BE2C (cell line): ENCODE data around the gene STT3A.

Source experiments
- DNase-seq: peaks from one replicate; pipeline ENCODE4 v3.0.0-alpha.2; 2020
- H3K27me3 ChIP-seq: fragments of 250-450 bp; sonication (Bioruptor Pico); 2 replicates; pipeline ENCODE4 v1.5.1; 2020; ENCODE audit warnings: mild to moderate bottlenecking
- H3K36me3 ChIP-seq: fragments of 250-450 bp; sonication (Bioruptor Pico); 2 replicates; pipeline ENCODE4 v1.5.1; 2020; ENCODE audit warnings: mild to moderate bottlenecking
- H3K4me1 ChIP-seq: fragments of 250-450 bp; sonication (Bioruptor Pico); 2 replicates; pipeline ENCODE4 v1.5.1; 2020
- H3K4me3 ChIP-seq: 2 replicates; pipeline ENCODE4 v1.5.1; 2011; ENCODE audit warnings: low read depth, low read length
- H3K9me3 ChIP-seq: fragments of 250-450 bp; sonication (Bioruptor Pico); 2 replicates; pipeline ENCODE4 v1.5.1; 2020
- CTCF ChIP-seq: IDR thresholded peaks from 2 replicates; pipeline ENCODE4 v1.5.1; 2012; ENCODE audit warnings: mild to moderate bottlenecking, low read depth, low read length

Gene STT3A

GRCh38 chr11:125626288-125626950 is 33.8 kb downstream of the STT3A start:
- Histone ChIP-seq H3K4me1 (no peaks in the 10 kb centered on the region), H3K4me3 (peak overlapping the region; percentile 78), H3K9me3 (no peaks in the 10 kb centered on the region), H3K36me3 (peaks cover 26% of the 10 kb centered on the region), H3K27me3 (no peaks in the 10 kb centered on the region)
- DNase-seq, result peak; percentile 84
- peak; percentile 65 for TF ChIP-seq CTCF

GRCh38 chr11:125627236-125627910 is 34.7 kb downstream of the STT3A start:
- Histone ChIP-seq H3K4me3 (peak overlapping the region; percentile 78), H3K9me3 (no peaks in the 10 kb centered on the region), H3K4me1 (no peaks in the 10 kb centered on the region), H3K27me3 (no peaks in the 10 kb centered on the region), H3K36me3 (peaks cover 24% of the 10 kb centered on the region)
- no peak for DNase-seq
- no peak for TF ChIP-seq CTCF

GRCh38 chr11:125637840-125638239 is 45.2 kb downstream of the STT3A start:
- DNase-seq, result no peak
- H3K27me3 ChIP-seq, result no peaks in the 10 kb centered on the region
- no peaks in the 10 kb centered on the region for H3K9me3 ChIP-seq
- no peak for TF ChIP-seq CTCF
- peaks cover 82% of the 10 kb centered on the region for H3K36me3 ChIP-seq
- no peaks in the 10 kb centered on the region for H3K4me1 ChIP-seq
- H3K4me3 ChIP-seq, result no peak overlapping the region

GRCh38 chr11:125638315-125638714 is 45.7 kb downstream of the STT3A start:
- no peak for DNase-seq
- Histone ChIP-seq H3K9me3 (no peaks in the 10 kb centered on the region), H3K36me3 (peaks cover 77% of the 10 kb centered on the region), H3K4me1 (no peaks in the 10 kb centered on the region), H3K4me3 (no peak overlapping the region), H3K27me3 (no peaks in the 10 kb centered on the region)
- no peak for TF ChIP-seq CTCF

- no peak for TF ChIP-seq CTCF
- peaks cover 54% of the 10 kb centered on the region for H3K36me3 ChIP-seq
Observed at GRCh38 chr11:125645871-125646270, 53.2 kb downstream of the STT3A start.

More at GRCh38 chr11:125645871-125646270, 53.2 kb downstream of the STT3A start:
- no peaks in the 10 kb centered on the region for H3K9me3 ChIP-seq
- no peaks in the 10 kb centered on the region for H3K4me1 ChIP-seq
- no peak for DNase-seq
- H3K4me3 ChIP-seq, result no peak overlapping the region
- no peaks in the 10 kb centered on the region for H3K27me3 ChIP-seq
